Superior temporal gyrus (tissue), 1 donor: ENCODE measurements around the gene TMPRSS9.

Experiments used
- DNase-seq: peaks from one replicate; pipeline ENCODE4 v3.0.0-alpha.2; 2016; ENCODE audit errors: extremely low spot score

Gene TMPRSS9

GRCh38 chr19:2421581-2422306, 61.7 kb downstream of the TMPRSS9 start:
- DNase-seq = no peak

DNA sequence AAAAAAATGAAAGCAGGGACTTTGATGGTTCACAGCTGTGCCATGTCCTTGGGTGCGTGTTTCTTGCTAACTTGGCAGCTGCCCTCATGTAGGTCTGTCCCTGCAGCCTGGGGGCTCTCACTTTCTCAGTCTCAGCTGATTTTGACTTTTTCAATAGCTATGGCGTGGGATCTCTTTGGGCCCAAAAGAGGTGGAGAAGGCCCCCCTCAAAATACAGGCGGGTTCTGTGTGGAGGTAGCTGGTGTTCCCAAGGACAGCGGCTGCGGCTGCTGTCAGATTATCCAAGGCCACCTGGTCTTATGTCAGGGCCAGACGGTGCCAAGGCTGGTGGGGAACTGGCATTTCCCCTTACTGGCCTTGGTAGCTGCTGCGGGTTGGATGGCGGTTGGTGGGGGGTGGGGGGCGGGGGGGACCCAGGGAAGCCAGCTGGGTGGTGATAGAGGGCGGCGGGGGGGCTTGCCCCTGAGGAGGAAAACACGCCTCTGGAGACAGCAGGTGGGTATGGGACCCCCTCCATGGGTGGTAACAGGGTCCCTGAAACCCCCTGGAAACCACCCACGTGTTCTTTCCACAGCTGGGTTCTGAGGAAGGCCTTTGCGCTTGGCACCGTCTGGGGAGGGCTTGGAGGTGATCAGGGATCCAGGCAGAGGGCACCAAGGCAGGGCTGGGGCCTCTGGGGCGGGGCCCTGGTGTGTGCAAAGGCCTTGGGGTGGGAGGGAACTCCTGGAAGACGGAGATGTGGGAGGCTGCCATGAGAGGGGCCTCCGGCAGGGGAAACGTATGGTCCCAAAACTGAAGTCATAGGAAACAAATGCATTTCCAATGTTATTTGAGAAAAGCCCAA, 63.2 kb downstream of the TMPRSS9 start:
- no peak for DNase-seq

- no peak for DNase-seq
Measured at GRCh38 chr19:2423915-2424685, 64.0 kb downstream of the TMPRSS9 start.

DNA sequence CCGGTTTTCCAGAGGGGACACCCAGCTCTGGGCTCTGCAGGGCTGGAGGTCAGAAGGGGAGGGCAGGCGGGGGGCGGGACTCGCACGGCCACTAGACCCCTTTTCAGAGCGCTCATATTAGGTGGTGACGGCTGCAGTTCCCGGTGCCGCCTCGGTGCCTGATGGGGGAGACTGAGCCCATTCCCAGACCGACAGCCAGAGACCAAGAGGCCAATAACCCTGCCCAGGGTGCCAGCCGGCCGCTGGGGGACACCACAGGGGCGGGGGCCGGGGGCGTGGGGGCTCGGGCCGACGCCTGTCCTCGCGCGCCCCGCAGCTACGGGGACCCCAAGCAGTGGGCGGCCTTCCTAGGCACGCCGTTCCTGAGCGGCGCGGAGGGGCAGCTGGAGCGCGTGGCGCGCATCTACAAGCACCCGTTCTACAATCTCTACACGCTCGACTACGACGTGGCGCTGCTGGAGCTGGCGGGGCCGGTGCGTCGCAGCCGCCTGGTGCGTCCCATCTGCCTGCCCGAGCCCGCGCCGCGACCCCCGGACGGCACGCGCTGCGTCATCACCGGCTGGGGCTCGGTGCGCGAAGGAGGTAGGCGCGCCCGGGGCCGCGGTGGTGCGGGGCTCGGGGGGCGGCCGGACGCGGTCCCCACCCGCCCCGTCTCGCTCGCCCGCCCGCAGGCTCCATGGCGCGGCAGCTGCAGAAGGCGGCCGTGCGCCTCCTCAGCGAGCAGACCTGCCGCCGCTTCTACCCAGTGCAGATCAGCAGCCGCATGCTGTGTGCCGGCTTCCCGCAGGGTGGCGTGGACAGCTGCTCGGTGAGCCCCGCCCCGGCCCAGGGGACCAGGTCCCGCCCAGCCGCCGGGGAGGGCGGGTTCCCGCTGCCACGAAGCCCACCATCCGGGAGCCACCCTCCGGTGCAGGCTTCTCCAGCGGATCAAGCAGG, 64.9 kb downstream of the TMPRSS9 start:
- peak; percentile 10 for DNase-seq

DNA sequence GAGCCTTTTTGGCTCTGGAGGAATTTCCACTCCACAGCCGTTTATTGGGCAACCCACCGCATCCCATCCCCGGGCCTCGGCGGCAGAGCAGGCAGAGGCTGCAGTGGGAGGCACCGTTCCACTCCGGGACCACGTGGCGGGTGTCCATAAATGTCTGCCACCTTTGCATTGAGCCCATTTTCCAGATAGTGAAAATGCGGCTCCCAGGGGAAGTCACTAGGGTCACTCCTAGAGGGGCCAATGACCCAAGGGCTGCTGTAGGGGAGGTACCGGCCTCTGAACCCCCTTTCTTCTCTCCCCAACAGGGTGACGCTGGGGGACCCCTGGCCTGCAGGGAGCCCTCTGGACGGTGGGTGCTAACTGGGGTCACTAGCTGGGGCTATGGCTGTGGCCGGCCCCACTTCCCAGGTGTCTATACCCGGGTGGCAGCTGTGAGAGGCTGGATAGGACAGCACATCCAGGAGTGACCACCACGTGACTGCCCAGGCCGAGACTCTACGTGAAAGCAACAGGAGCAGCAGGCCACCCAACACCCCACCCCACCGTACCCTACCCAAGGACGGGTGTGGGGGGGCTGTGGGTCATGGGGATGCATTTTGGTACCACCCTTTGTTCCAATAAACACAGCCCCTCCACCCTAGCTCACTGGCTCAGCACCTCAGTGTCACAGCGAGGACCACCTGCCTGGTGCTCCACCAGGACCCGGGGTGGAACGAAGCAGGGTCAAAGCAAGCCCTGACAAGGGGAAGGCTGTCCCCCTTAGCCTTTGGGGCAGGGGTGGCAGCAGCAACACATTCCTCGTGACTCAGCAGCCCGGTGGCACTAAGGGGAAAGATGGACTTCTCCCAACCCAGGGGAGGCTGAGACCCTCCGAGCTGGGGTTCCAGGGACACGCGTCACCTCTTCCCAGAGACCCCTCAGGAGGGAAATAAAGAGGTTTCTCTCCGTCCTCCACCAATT, 65.8 kb downstream of the TMPRSS9 start:
- no peak for DNase-seq

DNA sequence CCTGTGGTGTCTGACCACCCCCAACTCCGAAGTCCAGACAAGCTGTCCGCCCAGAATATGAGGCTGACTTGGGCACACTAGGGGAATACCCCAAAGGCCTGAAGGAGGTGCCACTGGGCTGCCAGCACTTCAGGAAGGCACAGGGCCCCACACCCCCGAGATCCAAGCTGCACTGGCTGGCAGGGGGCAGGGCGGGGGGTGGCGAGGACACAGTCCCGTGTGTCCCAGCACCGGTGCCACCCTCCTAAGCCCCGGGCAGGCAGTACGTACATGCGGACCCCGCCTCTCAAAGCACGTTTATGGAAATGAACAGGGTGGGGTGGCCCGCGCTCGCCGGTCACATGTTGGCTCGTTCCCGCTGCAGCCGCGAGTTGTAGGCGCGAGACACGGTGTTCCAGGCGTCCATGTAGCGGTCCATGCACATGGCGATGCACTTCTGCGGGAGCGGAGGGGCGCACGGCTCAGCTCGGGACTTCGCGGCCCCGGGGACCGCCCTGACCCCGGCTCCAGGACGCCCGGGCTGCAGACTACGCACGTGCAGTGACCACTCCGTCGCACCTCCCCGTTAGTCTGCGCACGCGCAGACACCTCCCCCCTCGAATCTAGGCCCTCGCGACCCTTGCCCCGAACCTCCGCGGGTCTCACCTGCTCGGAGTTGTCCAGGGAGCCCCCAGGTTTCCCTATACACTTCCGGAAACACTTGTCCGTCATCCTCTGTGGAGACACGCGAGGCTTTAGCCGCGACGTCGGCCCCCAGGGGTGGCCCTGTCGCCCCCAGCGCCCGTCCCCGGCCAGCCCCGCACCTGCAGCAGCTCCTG, 66.8 kb downstream of the TMPRSS9 start:
- DNase-seq = no peak

DNA sequence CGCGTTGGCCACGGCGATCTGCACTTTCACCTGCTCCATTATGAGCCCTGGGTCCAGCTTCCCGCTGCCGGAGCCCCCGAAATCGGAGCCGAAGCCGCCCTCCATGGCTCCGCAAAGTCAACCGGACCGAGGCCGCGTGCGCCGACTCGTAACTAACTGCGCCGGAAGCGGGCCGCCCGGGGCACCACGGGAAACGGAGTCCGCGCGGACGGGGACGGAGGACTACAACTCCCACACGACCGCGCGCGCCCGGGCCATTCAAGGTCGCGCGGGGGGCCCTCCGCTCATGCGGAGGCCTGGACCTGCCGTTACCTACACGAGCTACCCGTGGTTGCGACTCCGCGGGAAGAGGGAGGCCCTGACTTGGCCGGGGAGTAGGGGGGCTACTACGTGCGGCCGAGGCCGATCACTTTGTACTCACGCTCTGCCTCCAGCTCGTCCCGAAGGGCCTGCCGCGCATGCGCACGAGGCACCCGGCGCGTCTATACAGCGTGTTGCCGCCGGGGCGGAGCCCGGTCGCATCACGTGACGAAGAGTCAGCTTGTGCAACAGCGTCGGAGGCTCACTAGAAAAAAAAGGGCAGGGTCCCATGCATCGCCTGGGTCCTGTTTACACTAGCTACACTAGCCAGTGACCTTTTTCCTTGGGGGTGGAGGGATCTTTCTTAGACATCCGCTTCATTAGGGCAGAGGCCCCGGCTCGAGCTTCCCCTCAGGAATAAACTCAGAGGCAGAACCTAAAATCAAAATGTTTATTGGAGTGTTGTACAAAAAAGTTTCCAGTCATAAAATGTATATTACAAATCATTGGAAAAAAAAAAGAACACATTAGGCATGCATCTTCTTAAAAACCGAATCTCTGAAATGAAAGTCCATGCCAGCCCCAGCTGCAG, 67.6 kb downstream of the TMPRSS9 start, which contains the start of gene TIMM13:
TSS of gene TIMM13 (minus strand) at position 158 of the 892 bp plus-strand sequence. CDS start at position 105, 53 bp downstream.
- DNase-seq = peak; percentile 98

GRCh38 chr19:2428321-2428690, 68.2 kb downstream of the TMPRSS9 start:
- no peak for DNase-seq

- no peak for DNase-seq
Measured at GRCh38 chr19:2428756-2429711, 69.0 kb downstream of the TMPRSS9 start.

DNA sequence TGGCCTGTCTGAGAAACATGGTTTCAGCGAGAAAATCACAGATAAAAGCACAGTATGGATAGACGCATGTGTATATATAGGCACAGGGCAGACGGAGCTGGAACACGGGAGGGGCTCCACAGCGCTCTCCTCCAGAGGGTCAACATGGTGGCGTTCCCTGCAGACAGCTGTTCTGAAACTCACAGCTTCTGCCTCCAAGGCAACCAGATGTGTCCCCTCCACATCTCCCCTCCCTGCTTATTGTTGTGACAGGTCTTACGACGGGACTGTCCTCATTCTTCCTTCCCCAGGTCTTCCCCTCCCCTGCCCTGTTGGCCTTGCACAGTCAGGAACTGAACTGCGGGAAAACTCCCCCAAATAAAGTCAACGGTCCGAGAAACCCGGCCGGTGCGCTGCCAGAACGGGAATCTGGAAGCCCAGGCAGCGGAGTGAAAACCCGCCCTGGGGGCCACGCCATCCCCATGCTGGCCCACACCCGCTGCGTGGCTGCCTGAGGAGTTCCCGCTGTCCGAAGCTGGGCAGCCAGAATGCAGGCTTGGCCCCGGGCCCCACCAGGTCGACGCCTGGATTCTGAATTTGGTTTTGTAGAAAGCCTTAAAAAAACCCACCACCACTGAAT, 70.0 kb downstream of the TMPRSS9 start:
- no peak for DNase-seq

DNA sequence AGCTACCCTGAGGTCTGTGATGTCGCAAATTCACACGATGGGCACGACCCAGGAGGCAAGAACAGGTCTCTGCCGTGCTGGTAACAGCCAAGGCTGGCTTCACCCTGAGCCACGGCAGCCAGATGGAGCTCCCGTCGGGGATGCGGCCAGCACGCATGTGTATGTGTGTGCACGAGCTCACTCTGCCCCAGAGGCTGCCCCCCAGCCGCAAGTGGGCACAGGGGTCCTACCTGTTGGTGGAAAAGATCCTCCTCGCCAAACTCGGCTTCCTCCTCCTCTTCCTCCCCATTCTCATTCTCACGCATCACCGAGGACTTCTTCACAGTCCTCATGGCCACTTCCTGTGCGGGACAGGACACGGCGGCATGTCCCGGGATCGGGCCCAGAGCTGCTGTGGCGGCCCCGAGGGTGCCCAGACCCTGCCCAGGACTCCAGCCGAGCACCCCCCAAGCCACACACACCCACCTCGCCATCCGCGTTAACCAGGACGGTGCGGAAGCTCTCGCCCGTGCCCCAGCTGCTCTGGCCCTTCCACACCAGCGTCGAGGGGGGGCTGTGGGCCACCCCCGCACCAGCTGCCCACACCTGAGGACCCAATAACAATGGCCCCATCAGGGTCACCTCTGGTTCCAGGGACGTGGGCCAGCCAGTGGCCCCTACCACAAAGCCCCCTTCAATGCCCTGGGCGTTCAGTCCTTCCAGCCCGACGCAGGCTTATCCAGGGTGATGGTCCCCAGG, 71.4 kb downstream of the TMPRSS9 start:
- DNase-seq = no peak

DNA sequence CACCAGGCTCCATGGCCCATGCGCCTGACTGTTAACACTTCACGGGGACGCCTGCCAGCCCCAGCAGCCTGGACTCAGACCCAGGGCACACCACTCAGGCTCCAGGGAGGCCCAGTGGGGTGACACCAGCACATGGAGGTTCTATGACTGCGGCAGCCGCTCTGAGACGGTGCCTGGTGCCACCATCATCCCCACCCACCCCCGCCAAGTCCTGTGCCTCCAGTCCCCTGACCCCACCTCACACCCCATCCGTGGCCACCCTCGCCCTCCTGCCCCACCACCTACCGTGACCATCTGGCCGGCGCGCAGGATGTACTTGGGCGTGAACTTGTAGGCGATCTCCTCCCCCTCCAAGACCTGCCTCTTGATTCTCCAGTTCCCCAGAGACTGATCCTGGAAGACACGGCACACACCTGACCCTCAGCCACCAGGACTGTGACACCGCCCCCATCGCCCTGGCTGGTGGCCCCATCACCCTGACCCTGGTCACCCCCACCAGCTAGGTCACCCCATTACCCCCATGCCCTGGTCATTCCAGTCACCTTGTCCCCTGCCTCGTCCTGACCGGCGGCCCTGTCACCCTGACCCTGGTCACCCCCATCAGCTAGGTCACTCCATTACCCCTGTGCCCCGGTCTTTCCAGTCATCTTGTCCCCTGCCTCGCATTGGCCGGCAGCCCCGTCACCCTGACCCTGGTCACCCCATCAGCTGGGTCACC, 72.2 kb downstream of the TMPRSS9 start:
- no peak for DNase-seq

DNA sequence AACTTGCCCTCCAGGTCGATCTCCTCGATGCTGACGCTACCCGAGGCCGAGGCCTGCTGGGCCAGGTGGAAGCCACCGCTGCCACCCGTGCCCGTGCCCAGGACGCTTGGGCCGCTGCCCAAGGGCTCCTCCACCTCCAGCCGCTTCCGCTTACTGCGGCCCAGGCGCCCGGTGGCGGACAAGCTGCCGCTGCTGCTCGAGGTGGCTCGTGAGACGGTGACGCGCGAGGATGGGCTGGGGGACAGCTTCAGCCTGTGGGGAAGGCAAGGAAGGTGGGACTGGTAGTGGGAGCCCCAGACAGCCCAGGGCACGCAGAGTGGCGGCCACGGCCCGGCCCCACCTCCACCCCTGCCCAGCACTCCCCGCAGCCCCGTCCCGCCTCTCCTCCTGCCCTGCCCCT, 73.8 kb downstream of the TMPRSS9 start:
- no peak for DNase-seq

- DNase-seq = no peak
Measured at GRCh38 chr19:2434267-2434666, 74.2 kb downstream of the TMPRSS9 start.

DNA sequence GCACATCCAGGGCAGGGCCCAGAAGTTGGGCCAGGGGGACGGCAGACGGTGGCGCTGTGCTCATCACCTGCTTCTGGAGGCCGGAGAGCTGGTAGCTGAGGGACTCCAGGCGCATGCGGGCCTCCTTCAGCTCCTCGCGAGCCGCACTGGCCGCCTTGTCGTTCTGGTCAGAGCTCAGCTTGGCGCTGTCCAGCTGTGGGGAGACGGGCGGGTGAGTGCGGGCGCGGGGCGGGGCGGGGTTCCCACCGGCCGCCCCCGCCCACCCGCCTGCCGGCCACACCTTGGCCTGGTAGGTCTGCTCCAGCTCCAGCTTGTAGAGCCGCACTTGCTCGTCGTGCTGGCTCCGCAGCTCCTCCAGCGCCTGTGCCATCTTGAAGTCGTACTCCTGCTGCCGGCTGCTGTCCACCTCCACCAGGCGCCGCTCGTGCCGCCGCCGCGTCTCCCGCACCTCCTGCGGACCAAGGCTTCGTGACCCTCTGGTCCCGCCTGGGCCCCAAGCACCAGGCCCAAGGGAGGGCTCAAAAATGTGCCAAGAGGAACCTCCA, 74.7 kb downstream of the TMPRSS9 start:
- DNase-seq = no peak
